ENCODE data around the gene USH2A. TPM values are rescaled to one million over a fixed set of nuclear protein-coding genes. Genes with fewer than 3 reads are reported as not detected.

The USH2A gene
- total RNA-seq, 2 donors from 2014 or later, result 0.74 TPM; not detected in 1

DNA sequence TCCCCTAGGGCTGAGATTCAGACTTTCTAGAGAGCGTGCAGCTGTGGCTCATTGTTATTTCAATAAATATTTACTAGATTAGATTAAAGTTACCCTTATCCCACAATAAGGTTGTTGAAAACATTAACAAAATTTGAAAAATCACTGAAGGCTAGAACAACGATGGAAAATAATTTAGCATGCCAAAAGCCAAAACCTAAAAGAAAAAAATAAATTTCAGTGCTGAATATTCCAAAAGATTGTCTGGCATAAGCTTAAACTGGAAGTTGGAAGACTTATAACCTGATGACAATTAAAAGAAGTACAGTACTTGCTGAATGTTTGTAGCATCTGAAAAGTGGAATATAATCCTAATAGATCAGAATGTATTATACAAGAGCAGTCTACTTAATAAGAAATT, 221.3 kb downstream of the USH2A start:
- WGBS, result 42% methylated on average over 2 of the region's 2 CpGs
- intact Hi-C loops (cut with DNase I), result no loop called here
- Histone ChIP-seq H3K9me3 (no peaks in the 10 kb centered on the region), H3K27ac (no peak overlapping the region), H3K4me3 (no peak overlapping the region), H3K36me3 (no peaks in the 10 kb centered on the region), H3K27me3 (replicated peaks; ENCODE audit: insufficient read depth) (no peaks in the 10 kb centered on the region), H3K4me1 (replicated peaks) (no peaks in the 10 kb centered on the region)
- no peak for DNase-seq (ENCODE audit: low spot score)
- TF ChIP-seq, protein P1, sequence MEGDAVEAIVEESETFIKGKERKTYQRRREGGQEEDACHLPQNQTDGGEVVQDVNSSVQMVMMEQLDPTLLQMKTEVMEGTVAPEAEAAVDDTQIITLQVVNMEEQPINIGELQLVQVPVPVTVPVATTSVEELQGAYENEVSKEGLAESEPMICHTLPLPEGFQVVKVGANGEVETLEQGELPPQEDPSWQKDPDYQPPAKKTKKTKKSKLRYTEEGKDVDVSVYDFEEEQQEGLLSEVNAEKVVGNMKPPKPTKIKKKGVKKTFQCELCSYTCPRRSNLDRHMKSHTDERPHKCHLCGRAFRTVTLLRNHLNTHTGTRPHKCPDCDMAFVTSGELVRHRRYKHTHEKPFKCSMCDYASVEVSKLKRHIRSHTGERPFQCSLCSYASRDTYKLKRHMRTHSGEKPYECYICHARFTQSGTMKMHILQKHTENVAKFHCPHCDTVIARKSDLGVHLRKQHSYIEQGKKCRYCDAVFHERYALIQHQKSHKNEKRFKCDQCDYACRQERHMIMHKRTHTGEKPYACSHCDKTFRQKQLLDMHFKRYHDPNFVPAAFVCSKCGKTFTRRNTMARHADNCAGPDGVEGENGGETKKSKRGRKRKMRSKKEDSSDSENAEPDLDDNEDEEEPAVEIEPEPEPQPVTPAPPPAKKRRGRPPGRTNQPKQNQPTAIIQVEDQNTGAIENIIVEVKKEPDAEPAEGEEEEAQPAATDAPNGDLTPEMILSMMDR (IDR thresholded peaks at IDR 0.05), result no peak
- TF ChIP-seq POLR2AphosphoS5 (IDR thresholded peaks at IDR 0.05) (no peak), POLR2A (IDR thresholded peaks at IDR 0.05) (no peak)

DNA sequence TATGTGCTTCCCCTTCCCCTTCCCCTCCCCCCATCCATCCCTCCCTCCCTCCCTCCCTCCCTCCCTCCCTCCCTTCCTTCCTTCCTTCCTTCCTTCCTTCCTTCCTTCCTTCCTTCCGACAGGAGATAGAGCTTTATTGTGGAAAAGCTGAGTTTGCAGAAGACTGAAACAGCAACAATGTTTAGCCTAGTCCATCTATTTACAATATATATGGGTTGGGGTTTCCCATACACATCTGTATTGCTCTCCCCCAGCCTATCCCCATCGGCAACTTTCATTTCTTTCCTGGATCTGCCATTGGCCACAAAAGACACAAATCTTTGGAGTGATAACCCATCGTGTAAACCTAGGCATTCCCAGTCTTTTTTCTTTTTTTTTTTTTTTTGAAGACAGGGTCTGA, 222.3 kb downstream of the USH2A start:
- TF ChIP-seq POLR2AphosphoS5 (IDR thresholded peaks at IDR 0.05) (no peak), POLR2A (IDR thresholded peaks at IDR 0.05) (no peak)
- TF ChIP-seq, protein P1 (IDR thresholded peaks at IDR 0.05), result no peak
- Histone ChIP-seq H3K4me3 (no peak overlapping the region), H3K9me3 (no peaks in the 10 kb centered on the region), H3K4me1 (replicated peaks) (no peaks in the 10 kb centered on the region), H3K27ac (no peak overlapping the region), H3K36me3 (no peaks in the 10 kb centered on the region), H3K27me3 (replicated peaks; ENCODE audit: insufficient read depth) (no peaks in the 10 kb centered on the region)
- DNase-seq (ENCODE audit: low spot score), result no peak
- intact Hi-C loops (cut with DNase I), result no loop called here
- WGBS, result 82% methylated on average over 3 of the region's 3 CpGs

DNA sequence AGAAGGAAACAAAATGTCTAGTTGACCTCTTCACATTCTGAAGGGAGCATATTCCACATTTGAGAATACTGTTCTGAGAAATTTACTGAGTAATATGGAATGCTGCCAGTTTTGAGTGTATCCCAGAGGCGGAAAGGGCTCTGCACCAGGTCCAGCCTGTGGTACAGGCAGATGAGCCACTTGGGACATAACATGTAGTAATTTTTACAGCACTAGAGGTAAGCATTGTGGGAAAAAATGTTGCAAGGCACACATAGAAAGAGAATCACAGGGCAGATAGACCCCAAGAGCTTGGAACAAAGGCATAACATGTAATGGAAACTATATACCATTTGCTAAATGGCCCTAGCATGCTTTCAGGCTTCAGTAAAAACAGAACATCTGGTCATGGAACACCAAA, 228.5 kb downstream of the USH2A start:
- intact Hi-C loops (cut with DNase I), result no loop called here
- no peaks in the 10 kb centered on the region for H3K9me3 ChIP-seq
- no peaks in the 10 kb centered on the region for H3K27me3 ChIP-seq (replicated peaks; ENCODE audit: insufficient read depth)
- no peak overlapping the region for H3K27ac ChIP-seq
- no peaks in the 10 kb centered on the region for H3K4me1 ChIP-seq (replicated peaks)
- no peak for DNase-seq (ENCODE audit: low spot score)
- H3K4me3 ChIP-seq, result no peak overlapping the region
- H3K36me3 ChIP-seq, result no peaks in the 10 kb centered on the region
- TF ChIP-seq, protein P1 (IDR thresholded peaks at IDR 0.05), result no peak
- no peak for TF ChIP-seq POLR2A (IDR thresholded peaks at IDR 0.05)
- no peak for TF ChIP-seq POLR2AphosphoS5 (IDR thresholded peaks at IDR 0.05)
- 76% methylated on average over 1 of the region's 1 CpG for WGBS

DNA sequence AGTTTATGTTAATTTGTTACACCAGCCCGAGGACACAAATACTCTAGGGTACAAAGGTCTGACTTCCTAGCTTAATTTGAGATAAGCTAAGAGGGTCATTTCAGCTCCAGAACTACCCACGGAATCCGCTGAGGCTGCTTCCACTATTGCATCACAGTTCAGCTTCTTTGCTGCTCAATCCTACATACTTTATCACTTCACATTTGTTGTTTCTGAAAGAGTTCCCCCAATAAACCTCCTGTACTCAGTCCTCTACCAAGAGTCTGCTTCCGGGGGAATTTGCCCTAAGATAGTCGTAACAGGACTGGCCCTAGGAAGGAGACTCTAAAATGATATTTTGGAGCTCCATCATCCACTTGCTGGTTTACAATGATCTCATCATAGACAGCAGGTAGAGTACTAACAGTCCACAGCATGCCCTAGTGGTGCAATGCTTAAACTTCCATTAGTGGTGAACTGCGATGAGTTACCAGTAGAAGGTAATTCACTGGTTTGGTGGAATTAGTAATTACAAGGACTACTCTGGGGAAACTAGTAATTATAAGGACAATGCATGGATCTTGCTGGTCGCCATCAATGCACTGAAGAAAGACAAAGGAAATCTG, 229.3 kb downstream of the USH2A start:
- TF ChIP-seq, protein P1 (IDR thresholded peaks at IDR 0.05), result no peak
- TF ChIP-seq POLR2A (IDR thresholded peaks at IDR 0.05) (no peak), POLR2AphosphoS5 (IDR thresholded peaks at IDR 0.05) (no peak)
- H3K4me1 ChIP-seq (replicated peaks), result no peaks in the 10 kb centered on the region
- 80% methylated on average over 7 of the region's 7 CpGs for WGBS
- no peak for DNase-seq (ENCODE audit: low spot score)
- no peaks in the 10 kb centered on the region for H3K9me3 ChIP-seq
- no peaks in the 10 kb centered on the region for H3K36me3 ChIP-seq
- H3K27ac ChIP-seq, result no peak overlapping the region
- intact Hi-C loops (cut with DNase I), result no loop called here
- no peak overlapping the region for H3K4me3 ChIP-seq
- no peaks in the 10 kb centered on the region for H3K27me3 ChIP-seq (replicated peaks; ENCODE audit: insufficient read depth)

DNA sequence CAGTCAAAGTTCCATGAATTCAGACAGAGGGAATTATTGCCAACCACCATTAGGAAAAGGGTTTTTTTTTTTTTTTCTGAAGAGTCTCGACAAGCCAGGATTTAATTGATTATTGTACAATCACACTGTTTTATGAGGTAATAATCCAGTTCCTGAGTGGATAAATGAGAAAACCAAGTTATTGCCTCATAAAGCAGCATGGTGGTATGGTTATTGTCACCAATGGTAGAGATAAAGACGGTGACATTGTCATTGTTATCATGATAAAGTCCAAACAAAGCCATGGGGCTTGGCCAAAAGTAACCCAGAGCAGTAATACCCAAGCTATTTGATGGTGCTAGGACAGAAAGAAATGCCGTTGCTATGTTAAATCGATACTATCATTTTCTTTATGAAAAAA, 232.8 kb downstream of the USH2A start:
- Histone ChIP-seq H3K4me1 (replicated peaks) (no peaks in the 10 kb centered on the region), H3K27ac (no peak overlapping the region), H3K9me3 (no peaks in the 10 kb centered on the region), H3K27me3 (replicated peaks; ENCODE audit: insufficient read depth) (no peaks in the 10 kb centered on the region), H3K36me3 (no peaks in the 10 kb centered on the region), H3K4me3 (no peak overlapping the region)
- WGBS, result 45% methylated on average over 4 of the region's 4 CpGs
- intact Hi-C loops (cut with DNase I), result no loop called here
- DNase-seq (ENCODE audit: low spot score), result no peak
- TF ChIP-seq, protein P1 (IDR thresholded peaks at IDR 0.05), result no peak
- no peak for TF ChIP-seq POLR2A (IDR thresholded peaks at IDR 0.05)
- no peak for TF ChIP-seq POLR2AphosphoS5 (IDR thresholded peaks at IDR 0.05)

Measured in prostate gland (tissue), 2 donors.